Breast epithelium (tissue), 4 donors: ENCODE data around the gene MPG. TPM values are rescaled to one million over a fixed set of nuclear protein-coding genes. Genes with fewer than 3 reads are reported as not detected.
"Not testable (repeated sequence)": the region's sequence is repeated elsewhere in the genome, so short reads cannot be mapped to it uniquely, and the experiment has no call there.

Experiments
- DNase-seq, 2 donors: peaks; one replicate each; pipeline ENCODE4 v3.0.0-alpha.2; 2019; ENCODE audit warnings: low spot score in 2 of 2
- H3K27ac ChIP-seq, 2 donors: fragments of 200-600 bp; sonication (generic) in 1 of 2; one replicate each; pipeline ENCODE4 v1.5.1; 2016 to 2019; ENCODE audit warnings: mild to moderate bottlenecking in 1 of 2
- H3K27me3 ChIP-seq, 2 donors: fragments of 200-600 bp; sonication (generic) in 1 of 2; one replicate each; pipeline versions ENCODE4 v1.5.1 to v1.6.0; 2017 to 2019; ENCODE audit warnings: control low read depth in 1 of 2, mild to moderate bottlenecking in 1 of 2
- H3K36me3 ChIP-seq: fragments of 200-600 bp; one replicate; pipeline ENCODE4 v1.5.1; 2019
- H3K4me1 ChIP-seq, 2 donors: fragments of 200-600 bp; sonication (generic); one replicate each; pipeline ENCODE4 v1.5.1; 2016 to 2019; ENCODE audit warnings: control low read depth in 1 of 2
- H3K4me3 ChIP-seq, 3 donors: fragments of 200-600 bp; sonication (generic); 1 replicate in 2 of 3; 2 replicates in 1 of 3; pipeline ENCODE4 v1.5.1; 2016 to 2019; ENCODE audit warnings: mild to moderate bottlenecking in 3 of 3, moderate library complexity in 2 of 3
- H3K9me3 ChIP-seq, 2 donors: fragments of 200-600 bp; sonication (generic) in 1 of 2; one replicate each; pipeline ENCODE4 v1.5.1; 2016 to 2019; ENCODE audit warnings: control low read depth in 1 of 2
- POLR2A ChIP-seq: fragments of 450-650 bp; IDR thresholded peaks from one replicate; pipeline ENCODE4 v1.6.1; 2016; ENCODE audit warnings: antibody characterized with exemption, mild to moderate bottlenecking, moderate library complexity
- POLR2AphosphoS5 ChIP-seq, 3 donors: sonication (generic); formaldehyde crosslinking; IDR thresholded peaks; one replicate each; pipeline ENCODE4 v1.6.1; 2017; ENCODE audit warnings: antibody characterized with exemption in 3 of 3
- intact Hi-C: fragments of 100-400 bp; cut with DNase I; formaldehyde crosslinking; loops from one replicate; pipeline ENCODE4 v1.15.1; 2023; ENCODE audit warnings: low total_unique reads
- total RNA-seq, 3 donors: library from RNA; depleted of rRNA; stranded (reverse); fragments of >200 nt; gene quantifications; one replicate each; pipeline ENCODE4 v1.1.0, GENCODE V29; 2016
- TF ChIP-seq, protein P1 (sequence below), 3 donors: fragments of 450-650 bp; IDR thresholded peaks; one replicate each; pipeline ENCODE4 v1.5.1; 2016 to 2017; ENCODE audit warnings: antibody characterized with exemption in 3 of 3, mild to moderate bottlenecking in 3 of 3, moderate library complexity in 3 of 3

MPG gene
- total RNA-seq, 3 donors from 2014 or later: 86.9 to 112 (median 89.1) TPM

DNA sequence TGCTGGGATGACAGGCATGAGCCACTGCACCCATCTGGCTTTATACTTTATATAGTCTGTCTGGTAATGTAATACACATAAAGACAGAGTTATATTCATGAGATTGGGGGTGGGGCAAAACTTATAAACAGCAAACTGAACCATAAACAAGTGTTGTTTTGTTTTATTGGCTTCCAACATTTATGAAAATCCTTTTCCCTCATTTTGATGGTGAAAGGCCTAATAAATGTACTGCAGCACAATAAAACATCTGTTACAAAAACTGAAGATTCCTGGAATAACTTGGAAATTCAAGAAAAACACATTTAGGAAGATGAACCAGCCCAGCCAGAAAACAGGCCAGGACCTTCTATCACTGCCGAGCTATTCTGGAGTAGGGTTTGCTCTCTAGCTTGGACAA lies 44.3 kb downstream of the MPG start:
- intact Hi-C loops: no loop called here
- Histone ChIP-seq H3K9me3 (no peaks in the 10 kb centered on the region), H3K27ac (no peak overlapping the region), H3K4me3 (no peak overlapping the region), H3K27me3 (no peaks in the 10 kb centered on the region), H3K4me1 (no peaks in the 10 kb centered on the region), H3K36me3 (no peaks in the 10 kb centered on the region)
- TF ChIP-seq, protein P1, sequence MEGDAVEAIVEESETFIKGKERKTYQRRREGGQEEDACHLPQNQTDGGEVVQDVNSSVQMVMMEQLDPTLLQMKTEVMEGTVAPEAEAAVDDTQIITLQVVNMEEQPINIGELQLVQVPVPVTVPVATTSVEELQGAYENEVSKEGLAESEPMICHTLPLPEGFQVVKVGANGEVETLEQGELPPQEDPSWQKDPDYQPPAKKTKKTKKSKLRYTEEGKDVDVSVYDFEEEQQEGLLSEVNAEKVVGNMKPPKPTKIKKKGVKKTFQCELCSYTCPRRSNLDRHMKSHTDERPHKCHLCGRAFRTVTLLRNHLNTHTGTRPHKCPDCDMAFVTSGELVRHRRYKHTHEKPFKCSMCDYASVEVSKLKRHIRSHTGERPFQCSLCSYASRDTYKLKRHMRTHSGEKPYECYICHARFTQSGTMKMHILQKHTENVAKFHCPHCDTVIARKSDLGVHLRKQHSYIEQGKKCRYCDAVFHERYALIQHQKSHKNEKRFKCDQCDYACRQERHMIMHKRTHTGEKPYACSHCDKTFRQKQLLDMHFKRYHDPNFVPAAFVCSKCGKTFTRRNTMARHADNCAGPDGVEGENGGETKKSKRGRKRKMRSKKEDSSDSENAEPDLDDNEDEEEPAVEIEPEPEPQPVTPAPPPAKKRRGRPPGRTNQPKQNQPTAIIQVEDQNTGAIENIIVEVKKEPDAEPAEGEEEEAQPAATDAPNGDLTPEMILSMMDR (IDR thresholded peaks at IDR 0.05): no peak
- no peak for TF ChIP-seq POLR2A
- no peak for TF ChIP-seq POLR2AphosphoS5 (IDR thresholded peaks at IDR 0.05)
- no peak for DNase-seq

DNA sequence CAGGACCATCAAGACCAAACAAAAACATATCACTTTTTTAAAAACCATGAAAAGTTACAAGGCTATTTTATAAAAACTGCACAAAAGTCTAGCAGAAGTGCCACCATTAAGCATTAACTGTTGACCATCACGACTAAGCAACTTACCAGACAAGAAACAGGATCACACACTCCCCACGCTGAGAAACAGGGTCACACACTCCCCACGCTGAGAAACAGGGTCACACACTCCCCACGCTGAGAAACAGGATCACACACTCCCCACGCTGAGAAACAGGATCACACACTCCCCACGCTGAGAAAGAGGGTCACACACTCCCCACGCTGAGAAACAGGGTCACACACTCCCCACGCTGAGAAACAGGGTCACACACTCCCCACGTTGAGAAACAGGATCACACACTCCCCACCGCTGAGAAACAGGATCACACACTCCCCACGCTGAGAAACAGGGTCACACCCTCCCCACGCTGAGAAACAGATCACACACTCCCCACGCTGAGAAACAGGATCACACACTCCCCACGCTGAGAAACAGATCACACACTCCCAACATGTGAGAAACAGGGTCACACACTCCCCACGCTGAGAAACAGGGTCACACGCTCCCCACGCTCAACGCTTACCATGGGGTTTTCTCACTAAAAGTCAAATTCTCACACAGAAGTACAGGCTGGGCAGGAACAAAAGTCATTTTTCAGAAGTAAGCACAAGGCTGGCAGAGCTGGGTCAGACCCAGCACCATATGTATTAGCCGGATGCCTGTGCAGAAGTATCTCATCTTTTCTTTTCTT lies 45.7 kb downstream of the MPG start:
- H3K4me1 ChIP-seq, H3K9me3 ChIP-seq, H3K36me3 ChIP-seq, H3K4me3 ChIP-seq, H3K27me3 ChIP-seq, DNase-seq, intact Hi-C loops, H3K27ac ChIP-seq: not testable (repeated sequence)

GRCh38 chr16:125011-125410 lies 47.0 kb downstream of the MPG start:
- no peaks in the 10 kb centered on the region for H3K27me3 ChIP-seq
- no peaks in the 10 kb centered on the region for H3K36me3 ChIP-seq
- no peak overlapping the region for H3K4me3 ChIP-seq
- no peak for DNase-seq
- intact Hi-C loops: no loop called here
- no peak overlapping the region for H3K27ac ChIP-seq
- H3K4me1 ChIP-seq: no peaks in the 10 kb centered on the region
- no peaks in the 10 kb centered on the region for H3K9me3 ChIP-seq
- TF ChIP-seq POLR2A (no peak), POLR2AphosphoS5 (IDR thresholded peaks at IDR 0.05) (no peak)
- TF ChIP-seq, protein P1 (IDR thresholded peaks at IDR 0.05): no peak

- Histone ChIP-seq H3K36me3 (no peaks in the 10 kb centered on the region), H3K4me3 (no peak overlapping the region), H3K4me1 (no peaks in the 10 kb centered on the region), H3K9me3 (no peaks in the 10 kb centered on the region), H3K27me3 (no peaks in the 10 kb centered on the region), H3K27ac (no peak overlapping the region)
- TF ChIP-seq POLR2A: no peak
- TF ChIP-seq, protein P1 (IDR thresholded peaks at IDR 0.05): no peak
- no peak for TF ChIP-seq POLR2AphosphoS5 (IDR thresholded peaks at IDR 0.05)
- DNase-seq: no peak
- intact Hi-C loops: no loop called here
Observed at GRCh38 chr16:129075-129474, 51.0 kb downstream of the MPG start.

GRCh38 chr16:130533-131173 lies 52.6 kb downstream of the MPG start:
- no peaks in the 10 kb centered on the region for H3K27me3 ChIP-seq
- intact Hi-C loops: no loop called here

More at GRCh38 chr16:130533-131173, 52.6 kb downstream of the MPG start:
- no peaks in the 10 kb centered on the region for H3K9me3 ChIP-seq
- no peaks in the 10 kb centered on the region for H3K36me3 ChIP-seq
- TF ChIP-seq POLR2A (no peak), POLR2AphosphoS5 (IDR thresholded peaks at IDR 0.05) (no peak)
- TF ChIP-seq, protein P1 (IDR thresholded peaks at IDR 0.05): no peak
- no peak overlapping the region for H3K27ac ChIP-seq
- no peak overlapping the region for H3K4me3 ChIP-seq
- H3K4me1 ChIP-seq: no peaks in the 10 kb centered on the region
- no peak for DNase-seq
